Activated T-helper 17 cell treated with anti-CD3 and anti-CD28 coated beads, Interleukin-2, amount 50 U/mL, for 72 hours (primary cell): Measurements from ENCODE around the gene PSEN2. TPM values are rescaled to one million over a fixed set of nuclear protein-coding genes. Genes with fewer than 3 reads are reported as not detected.

Experiments used
- ATAC-seq: fragments of 150-1000 bp; cut with Tn5 transposase; replicated peaks from 2 replicates; pipeline ENCODE4 v1.10.0; 2021; ENCODE audit warnings: mild to moderate bottlenecking, moderate library complexity
- H3K27ac Mint-ChIP-seq: one replicate; pipeline ENCODE4 v1.8.0; 2022; ENCODE audit warnings: mixed read lengths
- H3K27me3 Mint-ChIP-seq: one replicate; pipeline ENCODE4 v1.8.0; 2022; ENCODE audit warnings: mixed read lengths
- H3K36me3 Mint-ChIP-seq: one replicate; pipeline ENCODE4 v1.8.0; 2022; ENCODE audit warnings: low read depth, mild to moderate bottlenecking, mixed read lengths
- H3K4me1 Mint-ChIP-seq: one replicate; pipeline ENCODE4 v1.8.0; 2022; ENCODE audit warnings: mixed read lengths
- H3K4me3 Mint-ChIP-seq: one replicate; pipeline ENCODE4 v1.8.0; 2022; ENCODE audit warnings: mild to moderate bottlenecking, mixed read lengths
- H3K9me3 Mint-ChIP-seq: one replicate; pipeline ENCODE4 v1.8.0; 2022; ENCODE audit warnings: mixed read lengths
- total RNA-seq, 2 donors: library from RNA; stranded (reverse); gene quantifications; one replicate each; pipeline ENCODE4 v1.2.3, GENCODE V29; 2022

Gene PSEN2
- total RNA-seq, 2 donors from 2014 or later = 8.2 to 11.0 TPM

DNA sequence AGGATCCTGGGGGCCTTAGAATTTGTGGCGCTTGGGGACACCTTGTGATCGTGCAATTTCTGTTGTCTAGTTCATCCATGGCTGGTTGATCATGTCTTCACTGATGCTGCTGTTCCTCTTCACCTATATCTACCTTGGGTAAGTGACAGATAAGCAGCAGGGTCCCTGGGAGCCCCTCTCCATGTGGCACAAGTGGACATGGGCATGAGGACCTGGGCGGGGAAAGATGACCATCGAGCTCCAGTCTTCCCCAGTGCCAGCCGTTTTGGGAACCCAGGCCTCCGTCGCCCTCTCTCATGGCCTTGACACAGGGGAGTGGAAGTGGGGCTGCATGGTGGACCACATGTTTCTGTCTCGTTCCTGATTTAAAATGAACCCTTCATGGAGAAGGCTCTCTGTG lies 17.6 kb downstream of the PSEN2 start:
- Mint-ChIP-seq H3K4me1 (peaks cover 6% of the 10 kb centered on the region), H3K36me3 (no peaks in the 10 kb centered on the region), H3K9me3 (no peaks in the 10 kb centered on the region), H3K4me3 (no peak overlapping the region), H3K27ac (no peak overlapping the region), H3K27me3 (no peaks in the 10 kb centered on the region)
- ATAC-seq = no peak

GRCh38 chr1:226888816-226889215 lies 18.4 kb downstream of the PSEN2 start:
- no peaks in the 10 kb centered on the region for H3K4me1 Mint-ChIP-seq
- H3K27ac Mint-ChIP-seq = no peak overlapping the region
- H3K27me3 Mint-ChIP-seq = no peaks in the 10 kb centered on the region
- H3K9me3 Mint-ChIP-seq = no peaks in the 10 kb centered on the region
- ATAC-seq = no peak
- H3K36me3 Mint-ChIP-seq = no peaks in the 10 kb centered on the region
- no peak overlapping the region for H3K4me3 Mint-ChIP-seq

- H3K4me1 Mint-ChIP-seq = no peaks in the 10 kb centered on the region
- no peak for ATAC-seq
- H3K9me3 Mint-ChIP-seq = no peaks in the 10 kb centered on the region
- H3K27ac Mint-ChIP-seq = no peak overlapping the region
- no peaks in the 10 kb centered on the region for H3K36me3 Mint-ChIP-seq
- H3K4me3 Mint-ChIP-seq = no peak overlapping the region
- H3K27me3 Mint-ChIP-seq = no peaks in the 10 kb centered on the region
These were observed 19.4 kb downstream of the PSEN2 start for GRCh38 chr1:226889616-226890330.

- H3K9me3 Mint-ChIP-seq = no peaks in the 10 kb centered on the region
These were observed 20.1 kb downstream of the PSEN2 start for GRCh38 chr1:226890331-226891108.

DNA sequence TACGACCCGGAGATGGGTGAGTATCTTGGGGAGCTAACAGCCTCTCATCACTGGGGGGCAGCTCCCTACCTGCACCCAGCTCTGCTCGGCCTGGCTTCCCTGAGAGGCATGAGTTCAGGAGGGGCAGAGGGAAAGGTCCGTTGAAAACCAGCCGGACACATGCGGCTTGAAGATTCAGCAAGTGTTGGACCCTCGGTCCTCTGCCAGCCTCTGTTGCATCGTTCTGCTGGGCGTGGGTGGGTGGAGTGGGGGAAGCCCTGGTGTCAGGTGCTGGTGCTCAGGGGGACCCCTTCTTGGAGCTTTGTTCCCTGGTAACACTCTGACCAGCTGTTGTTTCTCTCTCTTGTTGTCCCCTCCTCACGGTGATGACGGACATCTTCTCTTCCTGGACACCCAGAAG lies 20.9 kb downstream of the PSEN2 start:
- Mint-ChIP-seq H3K4me3 (no peak overlapping the region), H3K4me1 (no peaks in the 10 kb centered on the region), H3K36me3 (no peaks in the 10 kb centered on the region), H3K9me3 (no peaks in the 10 kb centered on the region), H3K27ac (no peak overlapping the region), H3K27me3 (no peaks in the 10 kb centered on the region)
- no peak for ATAC-seq

More at GRCh38 chr1:226890331-226891108, 20.1 kb downstream of the PSEN2 start:
- Mint-ChIP-seq H3K27ac (no peak overlapping the region), H3K27me3 (no peaks in the 10 kb centered on the region), H3K4me1 (no peaks in the 10 kb centered on the region), H3K36me3 (no peaks in the 10 kb centered on the region), H3K4me3 (no peak overlapping the region)
- no peak for ATAC-seq

DNA sequence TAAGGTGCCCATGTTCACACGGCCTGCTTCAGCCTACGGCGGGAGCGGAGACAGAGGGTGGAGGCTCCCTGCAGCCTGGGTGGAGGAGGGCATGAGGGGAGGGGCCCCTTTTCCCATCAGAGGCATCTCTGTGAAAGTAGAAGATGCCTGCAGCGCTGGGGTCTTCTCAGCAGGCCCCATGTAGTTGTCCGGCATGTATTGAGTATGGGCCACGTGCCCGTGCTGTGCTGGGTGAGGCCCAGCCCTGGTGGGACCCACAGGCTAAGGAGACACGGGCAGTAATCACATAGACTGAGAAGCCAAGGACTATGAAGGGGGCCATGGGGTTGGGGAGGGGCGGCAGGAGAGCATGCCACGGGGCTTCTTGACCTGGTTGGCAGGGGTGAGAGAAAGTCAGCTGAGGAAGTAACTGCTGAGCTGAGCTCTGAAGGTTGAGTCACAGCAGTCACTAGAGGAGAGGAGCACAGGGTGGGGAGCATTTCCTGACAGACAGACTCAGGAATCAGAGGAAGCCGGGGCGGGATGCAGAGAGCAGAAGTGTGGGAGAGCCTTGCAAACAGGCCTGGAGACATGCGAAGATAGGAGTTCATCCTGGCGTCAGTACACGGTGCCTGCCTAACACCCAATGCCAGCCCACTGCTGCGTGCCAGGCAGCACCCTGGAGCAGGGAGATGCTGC lies 21.6 kb downstream of the PSEN2 start:
- Mint-ChIP-seq H3K9me3 (no peaks in the 10 kb centered on the region), H3K4me1 (no peaks in the 10 kb centered on the region), H3K36me3 (no peaks in the 10 kb centered on the region), H3K27me3 (no peaks in the 10 kb centered on the region), H3K27ac (no peak overlapping the region), H3K4me3 (no peak overlapping the region)
- ATAC-seq = no peak

GRCh38 chr1:226892524-226892875 lies 22.1 kb downstream of the PSEN2 start:
- Mint-ChIP-seq H3K4me1 (no peaks in the 10 kb centered on the region), H3K4me3 (no peak overlapping the region), H3K27ac (no peak overlapping the region), H3K9me3 (no peaks in the 10 kb centered on the region), H3K36me3 (no peaks in the 10 kb centered on the region), H3K27me3 (no peaks in the 10 kb centered on the region)
- ATAC-seq = no peak

DNA sequence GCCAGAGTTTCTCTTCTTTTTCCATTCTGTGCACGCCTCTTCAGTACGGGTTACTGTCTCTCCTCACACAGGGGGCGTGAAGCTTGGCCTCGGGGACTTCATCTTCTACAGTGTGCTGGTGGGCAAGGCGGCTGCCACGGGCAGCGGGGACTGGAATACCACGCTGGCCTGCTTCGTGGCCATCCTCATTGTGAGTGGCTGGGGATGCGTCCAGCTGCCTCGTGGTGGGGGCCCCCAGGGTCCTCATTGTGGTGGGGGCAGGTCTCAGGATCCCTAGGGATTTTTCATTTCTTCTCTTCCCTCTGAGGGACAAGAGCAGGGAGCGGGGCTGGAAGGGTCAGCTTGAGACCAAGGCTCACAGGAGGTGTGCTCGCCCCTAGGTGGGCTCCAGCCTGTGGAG lies 23.5 kb downstream of the PSEN2 start:
- Mint-ChIP-seq H3K36me3 (no peaks in the 10 kb centered on the region), H3K27me3 (no peaks in the 10 kb centered on the region), H3K4me3 (no peak overlapping the region), H3K27ac (no peak overlapping the region), H3K4me1 (no peaks in the 10 kb centered on the region), H3K9me3 (no peaks in the 10 kb centered on the region)
- ATAC-seq = no peak

GRCh38 chr1:226894826-226895225 lies 24.4 kb downstream of the PSEN2 start:
- no peaks in the 10 kb centered on the region for H3K9me3 Mint-ChIP-seq
- no peak overlapping the region for H3K27ac Mint-ChIP-seq
- ATAC-seq = no peak
- no peak overlapping the region for H3K4me3 Mint-ChIP-seq
- H3K36me3 Mint-ChIP-seq = no peaks in the 10 kb centered on the region
- H3K4me1 Mint-ChIP-seq = no peaks in the 10 kb centered on the region
- H3K27me3 Mint-ChIP-seq = no peaks in the 10 kb centered on the region

GRCh38 chr1:226895644-226896043 lies 25.2 kb downstream of the PSEN2 start:
- H3K27me3 Mint-ChIP-seq = no peaks in the 10 kb centered on the region
- H3K4me1 Mint-ChIP-seq = no peaks in the 10 kb centered on the region
- H3K4me3 Mint-ChIP-seq = no peak overlapping the region
- ATAC-seq = no peak
- no peaks in the 10 kb centered on the region for H3K36me3 Mint-ChIP-seq
- H3K27ac Mint-ChIP-seq = no peak overlapping the region
- no peaks in the 10 kb centered on the region for H3K9me3 Mint-ChIP-seq

GRCh38 chr1:226898246-226898645 lies 27.8 kb downstream of the PSEN2 start:
- ATAC-seq = no peak
- no peak overlapping the region for H3K27ac Mint-ChIP-seq

GRCh38 chr1:226901421-226901820 lies 31.0 kb downstream of the PSEN2 start:
- no peak for ATAC-seq
- no peak overlapping the region for H3K4me3 Mint-ChIP-seq
- no peak overlapping the region for H3K27ac Mint-ChIP-seq
- no peaks in the 10 kb centered on the region for H3K9me3 Mint-ChIP-seq
- no peaks in the 10 kb centered on the region for H3K27me3 Mint-ChIP-seq
- no peaks in the 10 kb centered on the region for H3K36me3 Mint-ChIP-seq
- no peaks in the 10 kb centered on the region for H3K4me1 Mint-ChIP-seq

More at GRCh38 chr1:226898246-226898645, 27.8 kb downstream of the PSEN2 start:
- Mint-ChIP-seq H3K4me3 (no peak overlapping the region), H3K27me3 (no peaks in the 10 kb centered on the region), H3K9me3 (no peaks in the 10 kb centered on the region), H3K36me3 (no peaks in the 10 kb centered on the region), H3K4me1 (no peaks in the 10 kb centered on the region)

GRCh38 chr1:226902601-226903000 lies 32.2 kb downstream of the PSEN2 start:
- Mint-ChIP-seq H3K4me3 (no peak overlapping the region), H3K9me3 (no peaks in the 10 kb centered on the region), H3K27me3 (no peaks in the 10 kb centered on the region), H3K36me3 (no peaks in the 10 kb centered on the region), H3K4me1 (no peaks in the 10 kb centered on the region), H3K27ac (no peak overlapping the region)
- no peak for ATAC-seq

- Mint-ChIP-seq H3K27ac (no peak overlapping the region), H3K27me3 (no peaks in the 10 kb centered on the region), H3K4me1 (no peaks in the 10 kb centered on the region), H3K36me3 (no peaks in the 10 kb centered on the region), H3K4me3 (no peak overlapping the region), H3K9me3 (no peaks in the 10 kb centered on the region)
- ATAC-seq = no peak
These were observed 33.7 kb downstream of the PSEN2 start for GRCh38 chr1:226903819-226904716.
